ENCODE measurements around the gene TYW3. TPM values are rescaled to one million over a fixed set of nuclear protein-coding genes. Genes with fewer than 3 reads are reported as not detected.
A peak's percentile ranks its signal among the peaks of the same experiment; 100 is the strongest.

TYW3 gene
- total RNA-seq (ENCODE audit: insufficient read depth, low replicate concordance): 12.5 TPM

- DNase-seq (ENCODE audit: low spot score): peak; percentile 99
These were observed at the start of gene TYW3, which contains the start of gene CRYZ for GRCh38 chr1:74732960-74733603. Gene TYW3, plus strand, starts transcription at chr1:74733152. Its CDS starts 93 bp downstream, at chr1:74733245. Gene CRYZ, minus strand, starts transcription at chr1:74733050. Its CDS starts 8,229 bp downstream, at chr1:74724821.

- no peak for DNase-seq (ENCODE audit: low spot score)
These were observed 49.3 kb upstream of the TYW3 start for GRCh38 chr1:74683656-74684055.

- DNase-seq (ENCODE audit: low spot score): no peak
These were observed 48.7 kb upstream of the TYW3 start for GRCh38 chr1:74684301-74684700.

GRCh38 chr1:74686928-74687327 lies 46.0 kb upstream of the TYW3 start:
- no peak for DNase-seq (ENCODE audit: low spot score)

GRCh38 chr1:74689621-74690363 lies 43.2 kb upstream of the TYW3 start:
- peak; percentile 82 for DNase-seq (ENCODE audit: low spot score)

- DNase-seq (ENCODE audit: low spot score): no peak
These were observed 42.6 kb upstream of the TYW3 start for GRCh38 chr1:74690364-74690696.

- no peak for DNase-seq (ENCODE audit: low spot score)
These were observed 42.0 kb upstream of the TYW3 start for GRCh38 chr1:74690909-74691308.

- no peak for DNase-seq (ENCODE audit: low spot score)
These were observed 39.5 kb upstream of the TYW3 start for GRCh38 chr1:74693473-74693872.

GRCh38 chr1:74697832-74698231 lies 35.1 kb upstream of the TYW3 start:
- no peak for DNase-seq (ENCODE audit: low spot score)

- DNase-seq (ENCODE audit: low spot score): no peak
These were observed 33.6 kb upstream of the TYW3 start for GRCh38 chr1:74699331-74699730.

GRCh38 chr1:74703386-74704182 lies 29.4 kb upstream of the TYW3 start:
- DNase-seq (ENCODE audit: low spot score): no peak

GRCh38 chr1:74712881-74713280 lies 20.1 kb upstream of the TYW3 start:
- peak; percentile 83 for DNase-seq (ENCODE audit: low spot score)

- DNase-seq (ENCODE audit: low spot score): peak; percentile 65
These were observed 19.1 kb upstream of the TYW3 start for GRCh38 chr1:74713849-74714248.

- no peak for DNase-seq (ENCODE audit: low spot score)
These were observed 18.3 kb upstream of the TYW3 start for GRCh38 chr1:74714429-74715235.

- DNase-seq (ENCODE audit: low spot score): no peak
These were observed 17.8 kb upstream of the TYW3 start for GRCh38 chr1:74715236-74715502.

GRCh38 chr1:74715806-74716205 lies 17.1 kb upstream of the TYW3 start:
- DNase-seq (ENCODE audit: low spot score): no peak

GRCh38 chr1:74716822-74717221 lies 16.1 kb upstream of the TYW3 start:
- no peak for DNase-seq (ENCODE audit: low spot score)

GRCh38 chr1:74717626-74718025 lies 15.3 kb upstream of the TYW3 start:
- no peak for DNase-seq (ENCODE audit: low spot score)

- DNase-seq (ENCODE audit: low spot score): no peak
These were observed 6.9 kb upstream of the TYW3 start for GRCh38 chr1:74726063-74726462.

GRCh38 chr1:74728736-74729135 lies 4.2 kb upstream of the TYW3 start:
- no peak for DNase-seq (ENCODE audit: low spot score)

- DNase-seq (ENCODE audit: low spot score): peak; percentile 80
These were observed 3.0 kb upstream of the TYW3 start for GRCh38 chr1:74729741-74730478.
